ENCODE measurements around the gene ETV5. TPM values are rescaled to one million over a fixed set of nuclear protein-coding genes. Genes with fewer than 3 reads are reported as not detected.

ETV5 gene
- total and polyA plus RNA-seq, 2 donors (not counting 3 experiments of a cell fraction or from before 2014, with no cell fraction given), result 8.8 to 40.9 TPM

GRCh38 chr3:186151077-186151971, 42.4 kb upstream of the ETV5 start:
- DNase-seq (ENCODE audit: low read depth, low spot score) (no peak), FAIRE-seq (no peak)
- ChIA-PET POLR2A (no interaction called here), CTCF (no interaction called here)
- no peaks in the 10 kb centered on the region for H4K20me1 ChIP-seq (replicated peaks; ENCODE audit: control insufficient read depth, extremely low read depth, insufficient read depth, low read length)
- TF ChIP-seq EZH2 (IDR thresholded peaks at IDR 0.05; ENCODE audit: borderline replicate concordance, low read depth, low read length, severe bottlenecking) (no peak), JUN (IDR thresholded peaks at IDR 0.05; ENCODE audit: borderline replicate concordance, insufficient read depth, insufficient read length, low read depth) (no peak), POLR2A (IDR thresholded peaks at IDR 0.05; ENCODE audit: low read depth, low read length) (no peak)
- H3K4me2 ChIP-seq (ENCODE audit: insufficient read depth, low read length), result no peak overlapping the region
- no peak overlapping the region for H3K9ac ChIP-seq (replicated peaks; ENCODE audit: extremely low read depth, insufficient read depth, low read length)
- H3K4me3 ChIP-seq (replicated peaks in 1 of 3; ENCODE audit: insufficient read depth in 1 of 3, low read depth in 1 of 3, low read length in 3 of 3), result no peak overlapping the region
- H3K27ac ChIP-seq (ENCODE audit: insufficient read depth, low read depth, low read length), result no peak overlapping the region
- dilution Hi-C loops (cut with MboI; ENCODE audit: extremely low pct_ligation_motif_present, low sequenced_read_pairs) (no loop called here), intact Hi-C loops (cut with micrococcal nuclease) (no loop called here)
- no peaks in the 10 kb centered on the region for H3K4me1 ChIP-seq (ENCODE audit: control insufficient read depth, extremely low read depth, insufficient read depth, low read length)
- no TSS peak for BruUV-seq (replicated peaks)
- no peak overlapping the region for H2AFZ ChIP-seq (ENCODE audit: low read depth, low read length)
- no peaks in the 10 kb centered on the region for H3K27me3 ChIP-seq (ENCODE audit: control insufficient read depth in 2 of 2, insufficient read depth in 2 of 2, low read length in 2 of 2)
- H3K79me2 ChIP-seq (ENCODE audit: control insufficient read depth, insufficient read depth, low read length), result no peaks in the 10 kb centered on the region
- no peaks in the 10 kb centered on the region for H3K9me3 ChIP-seq (replicated peaks; ENCODE audit: control insufficient read depth, insufficient read depth, low read length)
- H3K9me1 ChIP-seq (replicated peaks; ENCODE audit: control insufficient read depth, extremely low read depth, insufficient read depth, low read length), result no peaks in the 10 kb centered on the region
- no peaks in the 10 kb centered on the region for H3K36me3 ChIP-seq (ENCODE audit: control insufficient read depth in 2 of 2, extremely low read depth in 1 of 2, insufficient read depth in 2 of 2, low read length in 2 of 2)

GRCh38 chr3:186150041-186150830, 41.3 kb upstream of the ETV5 start:
- TF ChIP-seq CTCF (IDR thresholded peaks at IDR 0.05; ENCODE audit: extremely low read depth in 1 of 2, insufficient read depth in 1 of 2, low read depth in 1 of 2, low read length in 2 of 2) (no peak), POLR2AphosphoS5 (IDR thresholded peaks at IDR 0.05; ENCODE audit: insufficient read depth, low read depth, low read length) (no peak), MAX (IDR thresholded peaks at IDR 0.05; ENCODE audit: insufficient read depth, insufficient read length) (no peak), EZH2 (IDR thresholded peaks at IDR 0.05; ENCODE audit: borderline replicate concordance, low read depth, low read length, severe bottlenecking) (no peak), POLR2A (IDR thresholded peaks at IDR 0.05; ENCODE audit: low read depth, low read length) (no peak), MYC (IDR thresholded peaks at IDR 0.05; ENCODE audit: low read depth, low read length) (no peak), GATA2 (IDR thresholded peaks at IDR 0.05; ENCODE audit: insufficient read depth, insufficient read length, low read depth, low read length) (no peak), JUN (IDR thresholded peaks at IDR 0.05; ENCODE audit: borderline replicate concordance, insufficient read depth, insufficient read length, low read depth) (no peak), FOS (IDR thresholded peaks at IDR 0.05; ENCODE audit: borderline replicate concordance, insufficient read depth, low read length) (no peak)
- ChIA-PET POLR2A (no interaction called here), CTCF (no interaction called here)
- no peaks in the 10 kb centered on the region for H3K36me3 ChIP-seq (ENCODE audit: control insufficient read depth in 2 of 2, extremely low read depth in 1 of 2, insufficient read depth in 2 of 2, low read length in 2 of 2)
- H3K9ac ChIP-seq (replicated peaks; ENCODE audit: extremely low read depth, insufficient read depth, low read length), result no peak overlapping the region
- H3K4me3 ChIP-seq (replicated peaks in 1 of 3; ENCODE audit: insufficient read depth in 1 of 3, low read depth in 1 of 3, low read length in 3 of 3), result no peak overlapping the region
- no peaks in the 10 kb centered on the region for H3K4me1 ChIP-seq (ENCODE audit: control insufficient read depth, extremely low read depth, insufficient read depth, low read length)
- H3K79me2 ChIP-seq (ENCODE audit: control insufficient read depth, insufficient read depth, low read length), result no peaks in the 10 kb centered on the region
- H3K9me1 ChIP-seq (replicated peaks; ENCODE audit: control insufficient read depth, extremely low read depth, insufficient read depth, low read length), result no peaks in the 10 kb centered on the region
- H4K20me1 ChIP-seq (replicated peaks; ENCODE audit: control insufficient read depth, extremely low read depth, insufficient read depth, low read length), result no peaks in the 10 kb centered on the region
- H3K27ac ChIP-seq (ENCODE audit: insufficient read depth, low read depth, low read length), result no peak overlapping the region
- no peaks in the 10 kb centered on the region for H3K9me3 ChIP-seq (replicated peaks; ENCODE audit: control insufficient read depth, insufficient read depth, low read length)
- dilution Hi-C loops (cut with MboI; ENCODE audit: extremely low pct_ligation_motif_present, low sequenced_read_pairs) (no loop called here), intact Hi-C loops (cut with micrococcal nuclease) (no loop called here)
- no peak for FAIRE-seq
- H2AFZ ChIP-seq (ENCODE audit: low read depth, low read length), result no peak overlapping the region
- DNase-seq (ENCODE audit: low read depth, low spot score), result no peak
- H3K4me2 ChIP-seq (ENCODE audit: insufficient read depth, low read length), result no peak overlapping the region
- no TSS peak for BruUV-seq (replicated peaks)
- H3K27me3 ChIP-seq (ENCODE audit: control insufficient read depth in 2 of 2, insufficient read depth in 2 of 2, low read length in 2 of 2), result no peaks in the 10 kb centered on the region
